Aorta (tissue), 5 donors: Measurements from ENCODE around the gene PIP5KL1. TPM values are rescaled to one million over a fixed set of nuclear protein-coding genes. Genes with fewer than 3 reads are reported as not detected.

Source experiments
- ATAC-seq: fragments of 200-7000 bp; cut with Tn5 transposase; one replicate; pipeline ENCODE4 v1.9.1; 2022; ENCODE audit warnings: moderate library complexity; ENCODE audit not compliant: low FRiP score
- DNase-seq, 2 donors: peaks; one replicate each; pipeline ENCODE4 v3.0.0-alpha.2; 2020
- H3K27ac ChIP-seq, 2 donors: one replicate each; pipeline ENCODE4 v1.5.1; 2013; ENCODE audit warnings: low read length in 2 of 2, mild to moderate bottlenecking in 2 of 2, moderate library complexity in 2 of 2, control low read depth in 1 of 2, inconsistent platforms in 1 of 2, low read depth in 1 of 2
- H3K27me3 ChIP-seq, 2 donors: one replicate each; pipeline ENCODE4 v1.6.1; 2013; ENCODE audit warnings: control low read depth in 1 of 2, low read length in 1 of 2, mild to moderate bottlenecking in 1 of 2, moderate library complexity in 1 of 2; ENCODE audit not compliant: insufficient read depth in 2 of 2, control insufficient read depth in 1 of 2
- H3K36me3 ChIP-seq, 2 donors: one replicate each; pipeline ENCODE4 v1.6.1; 2013; ENCODE audit warnings: control low read depth in 1 of 2, low read length in 1 of 2, mild to moderate bottlenecking in 1 of 2; ENCODE audit not compliant: insufficient read depth in 2 of 2, control insufficient read depth in 1 of 2
- H3K4me1 ChIP-seq, 2 donors: one replicate each; pipeline ENCODE4 v1.6.1; 2013; ENCODE audit warnings: low read length in 2 of 2, control low read depth in 1 of 2, mild to moderate bottlenecking in 1 of 2, moderate library complexity in 1 of 2; ENCODE audit not compliant: insufficient read depth in 2 of 2, control insufficient read depth in 1 of 2
- H3K4me3 ChIP-seq, 2 donors: one replicate each; pipeline ENCODE4 v1.5.1; 2013; ENCODE audit warnings: low read length in 2 of 2, control low read depth in 1 of 2, mild to moderate bottlenecking in 1 of 2
- H3K9me3 ChIP-seq: one replicate; pipeline ENCODE4 v1.6.1; 2013; ENCODE audit warnings: mild to moderate bottlenecking, low read length; ENCODE audit not compliant: control insufficient read depth
- WGBS, 2 donors: extraction: QIAGEN DNeasy Blood & Tissue Kit; methylation state at CpG; one replicate each; pipeline ENCODE4 v1.1.7; 2013; 5-methylcytosine and 5-hydroxymethylcytosine counted together
- intact Hi-C, 2 donors: fragments of 100-400 bp; cut with DNase I; formaldehyde crosslinking; loops; one replicate each; pipeline versions ENCODE4 v1.14.2 to v1.15.0; 2022
- polyA plus RNA-seq, 2 donors: library from polyadenylated mRNA; stranded (reverse); fragments of 200-250 nt; gene quantifications; one replicate each; pipeline ENCODE4 v1.2.3, GENCODE V29; 2013
- total RNA-seq, 2 donors: library from RNA; stranded (reverse); fragmentation: NEBNext Ultra II Directional; extraction: Animal tissue kit (Norgen Biotek cat#: 25700); gene quantifications; one replicate each; pipeline ENCODE4 v1.2.1, GENCODE V29; 2021
- donor health status: healthy with polysubstance abuse.
- donor health status: Bipolar disorder and iron deficiency.
- donor health status: DM: no; HTN: no; CAD: no.
- donor health status: DM: no; HTN: no; CAD: no.
- donor health status: DM: yes; HTN: yes; CAD: no.

The PIP5KL1 gene
- total and polyA plus RNA-seq, 4 donors: 1.4 to 4.5 (median 3.0) TPM

DNA sequence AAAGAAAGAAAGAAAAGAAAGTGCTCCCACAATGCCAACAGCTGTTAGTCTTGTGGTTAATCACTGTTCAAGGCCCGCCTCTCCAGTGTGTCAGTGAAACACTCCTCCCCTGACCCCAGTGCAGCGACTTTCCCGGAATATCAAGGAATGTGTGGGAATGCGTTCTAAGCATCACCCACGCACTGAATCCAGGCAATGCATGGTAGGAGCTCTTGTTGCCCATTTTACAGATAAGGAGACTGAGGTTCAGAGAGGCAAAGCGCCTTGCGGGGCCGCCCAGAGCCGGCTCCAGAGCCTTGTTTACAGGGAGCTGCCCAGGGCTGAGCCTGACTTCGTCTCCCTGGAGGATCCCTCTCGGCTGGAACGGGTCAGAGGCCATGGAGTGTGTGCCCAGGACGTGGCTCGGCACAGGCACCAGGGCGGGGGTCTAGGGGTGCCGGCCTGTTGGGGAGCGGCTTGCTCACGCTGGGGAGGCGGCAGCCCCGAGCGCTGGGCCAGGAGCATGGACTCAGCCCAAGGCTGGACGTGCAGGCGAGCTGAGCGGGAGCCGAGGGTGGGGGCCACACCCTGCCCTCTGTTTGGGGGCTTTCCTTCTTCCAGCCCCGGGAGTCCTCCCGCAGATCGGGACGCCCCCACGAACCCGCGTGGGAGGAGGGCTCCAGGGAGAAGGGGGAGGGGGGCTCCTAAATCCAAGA, 32.0 kb downstream of the PIP5KL1 start:
- H3K36me3 ChIP-seq: peaks cover 0 to 10% of the 10 kb centered on the region in 2 donors
- intact Hi-C loops: loop anchor here in 1 of 2 donors (2.0 to 5.0 kb wide), 2 partner anchors 18 to 36 kb away; partner anchors contain the start of gene ST6GALNAC4
- H3K4me3 ChIP-seq: peak overlapping the region; percentile 77 to 97
- ATAC-seq: peak; percentile 80
- H3K27me3 ChIP-seq: no peaks in the 10 kb centered on the region
- 7 to 8% methylated on average over 25 to 32 of the region's 32 CpGs for WGBS, 2 donors
- H3K9me3 ChIP-seq: no peaks in the 10 kb centered on the region
- H3K27ac ChIP-seq: peak overlapping the region; percentile 92 to 96
- peak; percentile 80 to 87 for DNase-seq
- H3K4me1 ChIP-seq: no peaks in the 10 kb centered on the region

DNA sequence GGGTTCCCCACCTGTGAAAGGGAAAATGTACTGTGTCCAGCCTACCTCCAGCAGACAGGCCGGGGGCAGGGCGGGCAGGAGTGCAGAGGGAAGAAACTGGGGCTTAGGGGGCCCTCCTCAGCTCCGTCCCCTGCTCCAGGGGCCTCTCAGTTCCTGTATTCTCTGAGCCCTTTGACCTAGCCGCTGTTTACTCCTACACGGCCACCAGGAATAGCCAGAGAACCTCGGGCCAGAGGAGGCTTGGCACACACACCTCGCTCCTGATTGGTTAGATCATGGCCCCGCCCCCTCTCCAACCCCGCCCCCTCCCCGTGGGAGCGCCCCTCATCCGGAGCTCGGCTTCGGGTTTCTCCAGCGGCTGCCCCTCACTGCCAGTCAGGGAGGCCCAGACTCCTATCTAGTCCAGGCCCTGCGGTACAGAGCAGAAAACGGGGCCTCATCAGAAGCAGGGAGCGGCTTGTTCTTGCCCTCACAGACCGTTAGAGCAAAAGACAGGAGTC, 33.3 kb downstream of the PIP5KL1 start:
- 8 to 13% methylated on average over 19 of the region's 19 CpGs for WGBS, 2 donors
- peak overlapping the region in 1 of 2 donors; percentile 5 for H3K4me3 ChIP-seq
- no peaks in the 10 kb centered on the region for H3K4me1 ChIP-seq
- intact Hi-C loops: loop anchor here in 1 of 2 donors (5.0 kb wide), 1 partner anchor 35 kb away; no protein-coding TSS in a partner anchor
- peak overlapping the region; percentile 24 to 66 for H3K27ac ChIP-seq
- H3K9me3 ChIP-seq: peaks cover 1% of the 10 kb centered on the region
- H3K27me3 ChIP-seq: no peaks in the 10 kb centered on the region
- DNase-seq: peak; percentile 86 to 92
- peak; percentile 89 for ATAC-seq
- H3K36me3 ChIP-seq: peaks cover 5 to 18% of the 10 kb centered on the region in 2 donors

DNA sequence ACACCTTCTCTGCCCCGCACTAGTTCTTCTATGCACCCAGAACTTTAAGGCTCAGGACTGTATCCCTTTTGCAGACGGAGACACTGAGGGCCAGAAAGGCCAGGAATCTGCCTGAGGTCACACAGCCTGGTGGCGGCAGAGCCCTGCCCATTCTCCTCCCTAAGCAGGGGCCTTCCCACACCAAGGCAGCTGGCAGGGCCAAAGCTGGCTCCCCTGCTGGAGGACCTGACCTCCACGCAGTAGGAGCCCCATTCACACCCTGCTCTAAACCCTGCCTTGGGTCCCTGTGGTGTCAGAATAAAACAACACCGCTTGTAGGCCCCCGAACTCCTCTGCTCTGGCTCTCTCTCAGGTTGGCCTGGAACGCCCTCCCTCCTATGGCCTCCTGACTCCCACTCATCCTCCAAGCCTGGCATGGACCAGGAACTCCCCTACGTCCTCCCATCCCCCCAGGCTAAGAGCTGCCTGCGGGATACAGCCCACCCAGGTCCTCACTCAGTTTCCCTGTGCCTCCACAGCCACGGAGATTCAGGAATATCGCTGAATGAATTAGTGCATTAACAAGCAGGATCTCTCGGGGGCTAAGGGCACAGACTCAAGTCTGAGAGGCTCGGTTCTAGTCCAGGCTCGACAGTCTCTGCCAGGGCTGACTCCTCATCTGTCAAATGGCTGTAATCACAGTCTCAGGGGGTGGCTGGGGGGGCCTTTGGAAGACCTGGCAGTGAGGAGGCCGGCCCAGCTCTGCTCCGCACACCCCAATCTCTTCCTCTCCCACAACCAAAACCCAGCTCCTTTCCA, 34.0 kb downstream of the PIP5KL1 start:
- no peak for ATAC-seq
- peak overlapping the region; percentile 20 to 62 for H3K27ac ChIP-seq

DNA sequence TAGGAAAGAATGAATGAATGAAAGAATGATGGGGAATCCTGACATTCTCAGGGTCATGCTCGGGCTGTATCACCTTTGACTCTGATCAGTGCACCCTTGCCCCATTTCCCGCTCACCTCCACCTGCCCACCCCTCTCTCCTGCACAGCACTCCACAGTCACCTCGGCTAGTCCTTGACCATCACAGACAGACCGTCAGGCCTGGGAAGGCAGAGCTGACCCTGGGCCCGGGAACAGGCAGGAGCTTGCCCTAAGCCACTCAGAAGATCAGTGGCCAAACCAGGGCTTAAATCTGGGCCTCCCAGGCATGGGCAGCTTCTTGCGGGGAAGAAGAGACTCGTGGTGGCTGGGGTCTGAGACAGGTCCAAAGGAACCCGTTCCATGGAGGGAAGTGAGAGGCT, 34.8 kb downstream of the PIP5KL1 start:
- Histone ChIP-seq H3K4me1 (no peaks in the 10 kb centered on the region), H3K36me3 (peaks cover 5 to 20% of the 10 kb centered on the region in 2 donors), H3K9me3 (peaks cover 1% of the 10 kb centered on the region), H3K27me3 (no peaks in the 10 kb centered on the region), H3K27ac (no peak overlapping the region), H3K4me3 (no peak overlapping the region)
- no peak for DNase-seq
- WGBS, 2 donors: 97% methylated on average over 8 of the region's 8 CpGs
- ATAC-seq: no peak
- intact Hi-C loops: loop anchor here in 1 of 2 donors (5.0 kb wide), 1 partner anchor 34 kb away; no protein-coding TSS in a partner anchor

More for the DNA sequence above, 34.0 kb downstream of the PIP5KL1 start:
- intact Hi-C loops: loop anchor here in 1 of 2 donors (5.0 kb wide), 1 partner anchor 34 kb away; no protein-coding TSS in a partner anchor
- Histone ChIP-seq H3K4me1 (no peaks in the 10 kb centered on the region), H3K4me3 (peak overlapping the region in 1 of 2 donors; percentile 5), H3K27me3 (no peaks in the 10 kb centered on the region), H3K36me3 (peaks cover 5 to 18% of the 10 kb centered on the region in 2 donors), H3K9me3 (peaks cover 1% of the 10 kb centered on the region)
- 57 to 65% methylated on average over 16 of the region's 16 CpGs for WGBS, 2 donors
- no peak for DNase-seq

DNA sequence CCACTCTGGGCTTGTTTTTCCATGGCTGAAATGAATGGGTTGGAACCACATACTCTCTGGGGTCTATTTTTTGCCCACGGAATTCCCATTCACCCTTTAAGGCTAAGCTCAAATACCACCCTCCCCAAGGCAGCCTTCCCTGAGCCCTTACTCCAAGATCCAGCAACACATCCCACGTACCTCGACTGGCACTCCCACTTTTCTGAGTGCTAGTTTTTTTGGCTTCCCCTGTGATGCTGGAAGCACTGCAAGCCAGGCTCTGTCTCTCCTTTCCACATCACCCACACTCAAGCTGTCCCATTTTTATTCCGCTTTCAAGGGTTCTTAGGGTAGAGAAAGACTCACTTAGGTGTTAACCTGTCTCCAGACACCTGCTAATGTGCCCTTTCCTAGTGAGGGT, 37.2 kb downstream of the PIP5KL1 start:
- Histone ChIP-seq H3K27ac (no peak overlapping the region), H3K4me3 (no peak overlapping the region), H3K4me1 (no peaks in the 10 kb centered on the region), H3K36me3 (peaks cover 5 to 25% of the 10 kb centered on the region in 2 donors), H3K9me3 (peaks cover 1% of the 10 kb centered on the region), H3K27me3 (no peaks in the 10 kb centered on the region)
- ATAC-seq: no peak
- 96 to 97% methylated on average over 4 of the region's 4 CpGs for WGBS, 2 donors
- intact Hi-C loops: no loop called here
- no peak for DNase-seq

DNA sequence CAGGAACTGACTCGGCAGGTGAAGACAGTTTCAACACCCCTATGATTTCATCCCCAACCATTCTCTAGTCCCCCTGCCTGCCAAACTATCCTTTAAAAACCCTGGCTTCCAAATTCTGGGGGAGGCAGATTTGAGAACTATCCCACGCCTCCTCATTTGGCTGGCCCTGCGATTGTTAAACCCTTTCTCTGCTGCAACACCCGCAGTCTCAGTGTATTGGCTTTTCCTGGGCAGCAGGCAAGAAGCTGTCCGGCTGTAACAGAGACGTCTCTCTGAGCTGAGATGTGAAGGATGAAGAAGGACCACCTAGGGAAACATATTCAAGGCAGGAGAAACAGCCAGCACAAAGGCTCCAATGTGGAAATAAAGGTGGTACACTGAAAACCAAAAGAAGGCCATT, 37.7 kb downstream of the PIP5KL1 start:
- Histone ChIP-seq H3K36me3 (peaks cover 5 to 25% of the 10 kb centered on the region in 2 donors), H3K4me3 (no peak overlapping the region), H3K9me3 (peaks cover 1% of the 10 kb centered on the region), H3K27ac (no peak overlapping the region), H3K4me1 (no peaks in the 10 kb centered on the region), H3K27me3 (no peaks in the 10 kb centered on the region)
- 85 to 97% methylated on average over 6 of the region's 6 CpGs for whole genome bisulfite sequencing, 2 donors
- intact Hi-C loops: no loop called here
- DNase-seq (no peak), ATAC-seq (no peak)

DNA sequence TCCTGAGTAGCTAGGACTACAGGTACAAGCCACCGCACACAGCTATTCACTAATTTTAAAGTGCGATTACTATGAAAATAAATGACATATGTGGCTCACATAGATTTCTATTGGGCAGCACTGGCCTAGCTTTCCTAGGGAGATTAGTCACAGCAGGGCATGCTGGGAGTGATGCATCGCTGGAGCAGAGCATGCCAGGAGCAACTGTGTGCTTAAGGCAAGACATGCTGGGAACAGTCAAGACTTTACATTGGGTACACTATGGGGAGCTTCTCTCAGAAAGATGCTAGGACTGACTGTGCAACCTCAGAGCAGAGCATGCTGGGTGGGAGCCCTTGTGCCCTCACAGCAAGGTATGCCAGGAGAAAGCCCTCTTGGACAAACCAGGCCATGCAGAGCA, 40.5 kb downstream of the PIP5KL1 start:
- Histone ChIP-seq H3K27ac (no peak overlapping the region), H3K36me3 (peaks cover 5 to 27% of the 10 kb centered on the region in 2 donors), H3K27me3 (no peaks in the 10 kb centered on the region), H3K4me1 (no peaks in the 10 kb centered on the region), H3K9me3 (peaks cover 1% of the 10 kb centered on the region), H3K4me3 (no peak overlapping the region)
- 79 to 86% methylated on average over 3 of the region's 3 CpGs for WGBS, 2 donors
- DNase-seq (no peak), ATAC-seq (no peak)
- intact Hi-C loops: no loop called here

DNA sequence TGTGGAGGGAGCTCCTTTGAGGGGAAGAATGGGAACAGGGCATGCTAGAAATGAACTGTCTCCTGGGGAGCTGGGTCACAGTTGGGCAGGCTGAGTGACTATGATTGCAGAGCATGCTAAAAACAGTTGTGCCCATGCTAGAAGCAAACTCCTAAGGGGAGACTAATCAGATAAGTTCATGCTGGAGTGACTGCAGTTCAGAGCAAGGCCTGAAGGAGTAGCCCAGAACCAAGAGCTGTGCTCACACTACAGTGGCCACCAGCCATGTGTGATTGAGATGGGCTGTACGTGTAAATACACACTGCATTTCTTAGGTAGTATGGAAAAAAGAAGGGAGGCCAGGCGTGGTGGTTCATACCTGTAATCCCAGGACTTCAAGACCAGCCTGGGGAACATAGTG, 42.8 kb downstream of the PIP5KL1 start:
- H3K27ac ChIP-seq: no peak overlapping the region
- H3K27me3 ChIP-seq: no peaks in the 10 kb centered on the region
- 79 to 86% methylated on average over 2 of the region's 2 CpGs for WGBS, 2 donors
- intact Hi-C loops: no loop called here
- DNase-seq (no peak), ATAC-seq (no peak)
- H3K4me1 ChIP-seq: no peaks in the 10 kb centered on the region
- H3K4me3 ChIP-seq: no peak overlapping the region
- H3K36me3 ChIP-seq: peaks cover under 1 to 13% of the 10 kb centered on the region in 2 donors
- no peaks in the 10 kb centered on the region for H3K9me3 ChIP-seq
